Measurements from ENCODE around the gene ADCY6.
A peak's percentile ranks its signal among the peaks of the same experiment; 100 is the strongest.

ADCY6 gene

DNA sequence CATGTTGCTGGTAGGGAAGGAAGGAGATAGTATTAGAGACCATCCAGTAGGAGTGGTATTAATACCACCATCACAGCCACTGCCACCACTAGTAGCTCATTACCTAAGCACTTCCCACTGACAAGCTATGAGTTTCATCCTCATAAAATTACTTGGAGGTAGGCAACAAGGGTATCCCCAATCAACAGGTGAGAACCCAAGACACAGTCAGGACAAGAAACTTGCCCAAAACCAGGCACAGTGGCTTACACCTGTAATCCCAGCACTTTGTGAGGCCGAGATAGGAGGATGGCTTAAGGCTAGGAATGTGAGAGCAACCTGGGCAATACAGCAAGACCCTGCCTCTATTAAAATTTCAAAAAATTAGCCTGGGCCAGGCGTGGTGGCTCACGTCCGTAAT is 5.5 kb downstream of the ADCY6 start:
- DNase-seq (ENCODE audit: low read depth), result no peak

DNA sequence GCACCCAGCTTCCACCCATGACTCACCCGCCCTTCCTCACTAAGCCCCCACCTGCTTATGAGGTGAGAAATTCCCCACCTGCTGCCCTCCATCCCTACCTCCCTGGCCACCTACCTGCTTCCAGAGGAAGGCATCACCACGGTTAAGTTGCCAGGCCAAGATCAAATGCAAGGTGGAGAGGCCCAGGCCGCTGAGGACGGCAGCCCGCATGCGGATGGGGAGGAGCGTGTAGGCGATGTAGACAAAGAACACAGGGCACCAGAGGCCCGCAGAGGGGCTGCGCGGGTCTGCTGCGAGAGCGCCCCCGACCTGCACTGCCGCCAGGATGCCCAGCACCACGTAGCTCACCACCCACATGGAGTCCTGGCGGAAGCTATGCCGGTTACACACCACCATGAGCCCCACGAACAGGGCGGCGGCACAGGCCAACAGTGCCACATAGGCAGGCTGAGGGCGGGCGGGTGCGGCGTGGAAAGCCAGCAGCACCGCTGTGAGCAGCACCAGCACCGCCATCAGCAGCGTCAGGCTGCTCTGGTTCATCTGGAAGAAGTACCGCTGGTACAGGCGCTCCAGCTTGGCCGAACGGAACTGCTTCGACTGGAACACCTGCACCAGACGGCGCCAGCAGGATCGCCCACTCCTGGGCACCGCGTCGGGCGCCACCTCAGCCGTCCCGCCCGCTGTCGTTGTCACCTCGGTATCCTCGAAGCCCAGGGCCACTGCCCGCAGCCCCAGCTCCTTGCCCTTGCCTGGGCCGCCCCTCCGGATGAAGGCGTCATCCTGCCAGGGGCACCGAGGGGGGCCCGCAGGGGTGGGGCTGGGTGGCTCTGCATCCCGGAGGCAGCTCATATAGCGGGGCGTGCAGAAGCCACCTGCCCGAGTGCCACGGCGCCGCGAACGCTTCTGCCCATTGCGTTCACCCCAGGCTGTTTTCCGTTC is 6.2 kb downstream of the ADCY6 start:
- DNase-seq (ENCODE audit: low read depth), result no peak

DNA sequence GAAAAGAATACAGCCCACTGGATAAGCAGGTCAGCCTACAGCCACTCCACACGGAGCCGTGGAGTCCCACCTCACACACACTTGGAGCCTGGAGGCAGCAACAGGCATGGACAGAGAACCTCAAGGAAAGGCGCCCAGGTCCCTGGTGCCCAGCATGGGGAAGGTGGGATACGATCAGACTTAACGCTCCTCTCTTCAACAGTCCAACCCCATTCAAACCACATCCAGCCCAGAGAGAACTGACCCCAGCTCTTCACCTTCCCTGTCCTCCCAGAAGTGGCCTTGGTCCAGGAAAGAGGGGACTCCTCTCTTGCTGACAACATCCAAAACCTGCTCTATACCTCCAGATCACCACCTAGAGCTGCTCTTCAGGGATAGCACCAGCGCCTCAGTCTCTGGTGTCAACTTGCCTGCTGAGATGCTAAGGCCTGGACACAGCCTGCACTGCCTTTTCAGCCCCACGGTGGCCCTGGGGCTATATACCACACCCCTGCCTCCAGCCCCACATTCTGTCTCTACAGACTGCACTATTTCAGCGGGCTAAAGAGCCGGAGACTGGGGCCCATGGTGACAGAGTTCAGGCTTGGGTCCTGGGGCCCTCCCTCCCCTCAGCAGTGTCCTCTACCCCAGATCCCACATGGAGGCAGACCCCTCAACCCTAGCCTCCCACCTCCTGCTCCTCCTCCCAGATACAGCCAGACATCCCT is 7.0 kb downstream of the ADCY6 start:
- DNase-seq (ENCODE audit: low read depth), result no peak

GRCh38 chr12:48780381-48781025 is 8.4 kb downstream of the ADCY6 start:
- no peak for DNase-seq (ENCODE audit: low read depth)

- DNase-seq (ENCODE audit: low read depth), result peak; percentile 64
These were observed 9.0 kb downstream of the ADCY6 start for GRCh38 chr12:48779869-48780268.

DNA sequence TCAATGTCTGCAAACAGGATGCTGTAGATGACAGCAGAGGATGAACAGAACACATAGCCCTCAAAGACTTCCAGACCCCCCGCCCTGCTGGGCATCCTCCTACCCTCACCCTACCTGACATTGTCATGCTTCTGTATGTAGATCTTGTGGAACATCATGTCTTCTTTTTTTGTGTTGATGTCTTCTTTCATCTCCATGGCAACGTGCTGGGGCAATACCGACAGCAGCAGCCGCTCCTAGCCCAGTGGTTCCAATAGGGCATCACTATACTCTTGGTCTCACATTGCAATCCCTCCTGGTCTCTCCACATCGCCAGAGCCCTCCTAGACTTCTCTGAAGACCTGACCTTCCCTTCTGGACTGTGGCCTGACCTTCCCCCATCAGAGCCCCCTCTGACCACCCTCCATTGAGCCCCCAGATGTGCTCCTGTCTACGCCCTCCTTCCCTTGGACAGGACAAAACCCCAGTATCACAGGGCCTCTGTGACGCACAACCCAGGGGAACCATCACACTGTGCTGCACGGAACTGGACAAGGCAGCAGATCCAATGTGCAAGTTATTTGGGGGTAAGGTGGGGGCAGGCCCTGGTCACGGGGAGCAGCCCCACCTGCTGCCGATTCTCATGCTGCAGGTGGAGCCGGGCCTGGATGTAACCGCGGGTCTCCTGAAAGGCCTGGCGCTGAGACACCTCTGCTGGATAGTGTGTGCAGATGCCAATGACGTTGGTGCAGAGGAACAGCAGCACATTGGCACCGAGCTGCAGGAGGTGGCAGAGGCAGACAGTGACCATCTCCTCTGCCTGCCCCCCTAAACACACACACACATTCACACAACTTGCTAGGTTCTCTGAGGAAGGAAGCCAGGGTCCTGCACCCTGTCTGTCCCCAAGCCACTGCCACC is 11.1 kb downstream of the ADCY6 start:
- DNase-seq (ENCODE audit: low read depth), result no peak

DNA sequence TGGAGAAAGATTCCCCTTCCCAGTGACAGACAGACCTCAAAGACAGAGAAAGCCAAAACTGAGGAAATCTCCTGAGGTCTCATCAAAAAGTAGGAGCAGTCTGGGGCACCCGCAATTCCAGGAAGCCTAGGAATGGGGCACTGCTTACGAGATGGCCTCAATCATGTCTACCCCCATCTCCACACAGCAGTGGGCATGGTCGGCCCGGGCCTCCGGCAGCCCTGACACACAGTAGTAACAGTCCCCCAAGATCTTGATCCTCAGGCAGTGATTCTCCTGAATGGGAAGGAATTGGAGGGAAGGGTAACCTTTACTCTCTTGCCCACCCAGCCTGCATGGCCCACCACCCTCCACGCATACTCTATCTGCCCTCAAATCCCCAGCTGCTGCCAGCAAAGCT is 11.9 kb downstream of the ADCY6 start:
- DNase-seq (ENCODE audit: low read depth), result no peak

DNA sequence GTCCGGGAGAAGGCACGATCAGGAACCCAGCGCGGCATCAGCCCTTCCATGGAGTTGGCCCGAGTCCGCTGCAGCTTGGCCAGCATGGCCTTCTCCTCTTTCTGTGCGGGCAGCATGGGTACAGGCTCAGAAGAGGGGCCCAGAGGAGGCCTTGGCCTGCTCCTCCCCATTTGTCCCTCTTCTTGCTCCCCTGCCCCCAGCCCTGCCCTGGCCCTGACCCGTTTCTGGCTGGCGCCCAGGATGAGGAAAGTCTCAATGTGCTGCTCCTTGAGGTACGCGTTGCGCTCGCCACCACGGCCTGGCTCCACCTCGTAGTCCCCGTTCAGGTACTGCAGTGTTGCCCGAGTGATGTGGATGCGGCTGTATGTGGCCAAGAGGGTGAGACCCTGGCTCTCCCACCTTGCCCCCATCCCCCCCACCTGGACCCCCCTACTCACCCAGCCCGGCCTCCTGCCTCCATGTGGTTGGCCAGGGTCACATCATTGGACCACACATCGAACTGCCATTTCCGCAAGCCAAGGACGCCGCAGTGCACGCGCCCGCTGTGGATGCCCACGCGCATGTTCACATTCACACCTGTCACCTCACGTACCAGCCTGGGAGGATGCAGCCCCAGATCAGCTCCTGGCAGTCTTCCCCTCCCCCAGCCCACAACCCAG is 12.8 kb downstream of the ADCY6 start:
- no peak for DNase-seq (ENCODE audit: low read depth)

GRCh38 chr12:48775299-48775698 is 13.6 kb downstream of the ADCY6 start:
- no peak for DNase-seq (ENCODE audit: low read depth)

GRCh38 chr12:48774516-48774915 is 14.4 kb downstream of the ADCY6 start:
- no peak for DNase-seq (ENCODE audit: low read depth)

GRCh38 chr12:48773686-48774085 is 15.2 kb downstream of the ADCY6 start:
- DNase-seq (ENCODE audit: low read depth), result no peak

GRCh38 chr12:48771588-48772112 is 17.2 kb downstream of the ADCY6 start:
- DNase-seq (ENCODE audit: low read depth), result no peak

DNA sequence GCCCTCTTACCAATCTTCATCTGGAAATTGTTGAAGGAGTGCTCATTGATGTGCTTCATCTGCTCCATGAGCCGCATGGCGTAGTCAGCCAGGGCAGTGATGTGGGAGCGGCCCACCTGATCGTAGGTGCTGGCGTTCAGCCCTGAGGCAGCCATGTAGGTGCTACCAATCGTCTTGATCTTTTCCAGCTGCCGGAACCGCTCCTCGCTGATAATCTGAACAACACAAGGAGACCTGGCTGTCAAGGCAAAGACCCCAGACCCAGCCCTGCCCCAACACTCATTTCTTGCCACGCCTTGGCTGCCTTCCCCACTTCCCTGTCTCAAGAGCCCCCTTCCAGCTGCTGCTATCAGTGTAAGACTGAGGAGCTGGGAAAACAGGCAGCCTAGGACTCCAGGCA is 18.1 kb downstream of the ADCY6 start:
- DNase-seq (ENCODE audit: low read depth), result no peak

DNA sequence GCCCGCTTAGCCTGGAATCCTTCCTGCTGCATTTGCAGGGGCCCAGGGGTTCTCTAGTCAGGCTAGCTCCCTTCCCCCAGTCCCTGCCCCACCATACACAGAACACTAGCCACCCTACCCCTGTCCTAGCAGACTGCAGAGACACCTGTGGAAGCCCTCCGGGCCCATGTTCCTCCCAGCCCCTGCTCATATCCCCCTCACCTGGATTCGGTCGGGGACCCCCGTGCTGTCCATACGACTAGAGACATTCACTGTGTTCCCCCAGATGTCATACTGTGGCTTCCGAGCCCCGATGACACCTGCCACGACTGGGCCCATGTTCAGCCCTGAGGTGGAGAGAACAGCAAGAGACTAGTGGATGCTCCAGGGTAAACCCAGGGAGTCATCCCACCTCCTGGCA is 20.2 kb downstream of the ADCY6 start:
- no peak for DNase-seq (ENCODE audit: low read depth)

DNA sequence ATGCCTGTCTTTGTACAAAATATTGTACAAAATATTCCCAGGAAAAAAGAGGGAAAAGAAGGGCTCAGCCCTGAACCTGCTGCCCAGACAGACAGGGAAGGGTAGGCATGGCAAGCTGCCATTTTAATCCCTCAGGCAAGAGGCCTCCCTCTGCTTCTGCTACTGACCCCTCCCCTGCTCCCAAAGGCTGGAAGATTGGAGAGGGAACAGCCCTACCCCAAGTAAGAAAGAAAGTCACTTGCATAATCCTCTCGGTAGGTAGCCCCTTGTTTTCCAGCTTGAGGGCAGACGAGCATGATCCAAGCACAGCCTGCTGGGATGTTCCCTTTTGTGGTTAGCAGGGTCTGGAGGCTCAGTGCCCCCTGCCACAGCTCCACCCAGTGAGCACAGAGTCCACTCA is 20.7 kb downstream of the ADCY6 start:
- DNase-seq (ENCODE audit: low read depth), result no peak

- no peak for DNase-seq (ENCODE audit: low read depth)
These were observed 21.4 kb downstream of the ADCY6 start for GRCh38 chr12:48767521-48767920.

DNA sequence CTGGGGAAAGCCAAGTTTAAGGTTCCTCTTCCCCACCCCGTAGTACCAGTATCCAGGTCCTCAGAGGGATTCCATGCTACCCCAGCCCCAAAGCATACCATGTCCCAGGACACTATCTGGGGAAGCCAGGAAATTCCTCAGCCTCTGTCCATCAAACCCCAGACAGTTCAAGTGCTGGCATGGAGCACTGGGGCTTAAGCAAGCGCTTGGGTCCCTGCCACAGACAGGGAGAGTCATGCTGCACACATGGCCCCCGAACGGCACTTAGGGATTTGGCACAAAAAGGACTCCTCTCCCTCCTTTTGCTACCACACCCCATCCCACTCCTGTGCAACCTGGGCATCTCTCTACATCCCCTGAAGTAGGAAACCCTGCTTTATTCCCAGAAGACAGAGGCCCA is 21.8 kb downstream of the ADCY6 start:
- DNase-seq (ENCODE audit: low read depth), result no peak

DNA sequence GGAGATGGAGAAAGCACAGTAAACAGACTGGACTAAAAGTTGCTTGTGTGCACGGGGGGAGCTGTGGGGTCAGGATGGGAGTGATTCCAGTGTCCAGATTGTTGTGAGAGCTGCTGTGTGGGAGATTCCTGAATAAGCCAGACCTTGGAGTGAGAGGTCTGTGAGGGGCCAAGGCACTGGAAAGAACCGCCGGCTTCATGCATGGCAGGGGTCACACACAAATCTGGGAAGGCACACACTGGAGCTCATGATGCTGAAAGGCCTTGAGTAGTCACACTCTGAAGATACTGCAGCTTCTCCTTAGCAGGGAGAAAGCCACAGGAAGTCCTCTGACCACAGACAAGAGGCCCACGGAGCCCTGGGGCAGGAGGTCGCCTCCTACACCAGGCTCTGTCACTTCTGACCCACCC is 23.1 kb downstream of the ADCY6 start:
- no peak for DNase-seq (ENCODE audit: low read depth)

- DNase-seq (ENCODE audit: low read depth), result no peak
These were observed 24.4 kb downstream of the ADCY6 start for GRCh38 chr12:48764521-48764920.

GRCh38 chr12:48758737-48759136 is 30.2 kb downstream of the ADCY6 start:
- DNase-seq (ENCODE audit: low read depth), result no peak

GRCh38 chr12:48758186-48758585 is 30.7 kb downstream of the ADCY6 start:
- no peak for DNase-seq (ENCODE audit: low read depth)
